Psoas muscle (tissue), 8 donors: ENCODE data around the gene PPP1R16B. TPM values are rescaled to one million over a fixed set of nuclear protein-coding genes. Genes with fewer than 3 reads are reported as not detected.
A peak's percentile ranks its signal among the peaks of the same experiment; 100 is the strongest.

ENCODE experiments used
- ATAC-seq, 4 donors: fragments of 200-7000 bp; cut with Tn5 transposase; one replicate each; pipeline ENCODE4 v1.9.1; 2020; ENCODE audit warnings: moderate library complexity in 3 of 4, mild to moderate bottlenecking in 2 of 4
- DNase-seq, 2 donors: peaks; one replicate each; pipeline ENCODE4 v3.0.0-alpha.2; 2020
- H3K27ac ChIP-seq: fragments of 200-600 bp; one replicate; pipeline ENCODE4 v1.8.0; 2022
- H3K27me3 ChIP-seq, 3 donors: fragments of 200-600 bp in 1 of 3; one replicate each; pipeline versions ENCODE4 v1.6.1 to v1.8.0; 2013 to 2022; ENCODE audit warnings: low read length in 2 of 3, mild to moderate bottlenecking in 2 of 3, moderate library complexity in 1 of 3; ENCODE audit not compliant: insufficient read depth in 3 of 3
- H3K36me3 ChIP-seq, 2 donors: fragments of 200-600 bp in 1 of 2; one replicate each; pipeline versions ENCODE4 v1.6.1 to v1.8.0; 2013 to 2022; ENCODE audit warnings: low read depth in 1 of 2, mild to moderate bottlenecking in 1 of 2, moderate library complexity in 1 of 2; ENCODE audit not compliant: insufficient read depth in 1 of 2
- H3K4me1 ChIP-seq: fragments of 200-600 bp; one replicate; pipeline ENCODE4 v1.8.0; 2022
- H3K4me3 ChIP-seq: fragments of 200-600 bp; one replicate; pipeline ENCODE4 v1.8.0; 2022; ENCODE audit warnings: mild to moderate bottlenecking
- H3K9me3 ChIP-seq: fragments of 200-600 bp; one replicate; pipeline ENCODE4 v1.8.0; 2022
- WGBS, 3 donors: extraction: QIAGEN DNeasy Blood & Tissue Kit; methylation state at CpG; one replicate each; pipeline versions ENCODE4 v1.1.6 to v1.1.7; 2013; 5-methylcytosine and 5-hydroxymethylcytosine counted together
- intact Hi-C, 2 donors: fragments of 100-400 bp; cut with DNase I; formaldehyde crosslinking; loops; one replicate each; pipeline versions ENCODE4 v1.11.0 to v1.14.2; 2022
- long read RNA-seq, 2 donors: library from polyadenylated mRNA; unstranded; transcript quantifications; one replicate each; pipeline ENCODE4 v2.0.0, GENCODE V29; 2021
- polyA plus RNA-seq, 3 donors: library from polyadenylated mRNA; stranded (reverse); fragments of 200-250 nt; gene quantifications; one replicate each; pipeline ENCODE4 v1.2.3, GENCODE V29; 2013
- total RNA-seq, 4 donors: library from RNA; stranded (reverse); fragmentation: NEBNext Ultra II Directional in 2 of 4; extraction: Animal tissue kit (Norgen Biotek cat#: 25700) in 2 of 4; gene quantifications; one replicate each; pipeline versions ENCODE4 v1.2.1 to v1.2.4, GENCODE V29; 2021 to 2023
- TF ChIP-seq, protein P1 (sequence below): fragments of 200-600 bp; IDR thresholded peaks from one replicate; pipeline ENCODE4 v1.8.0; 2022; ENCODE audit warnings: antibody characterized with exemption
- donor health status: healthy with polysubstance abuse.
- donor health status: DM: no; HTN: no; CAD: no; lungs with moderate emphysema.
- donor health status: Bipolar disorder and iron deficiency.
- donor health status: healthy.
- donor health status: DM: yes; HTN: yes; CAD: no.
- donor health status: DM: no; HTN: no; CAD: no.
- donor health status: DM: no; HTN: no; CAD: no.
- donor health status: DM: yes; HTN: yes; CAD: no.

PPP1R16B gene
- total RNA-seq (1 to 10 TPM; 2.9 to 5.2 (median 5.1) TPM), polyA plus RNA-seq (1 to 10 TPM; 1.6 to 4.1 (median 2.3) TPM)
- long read RNA-seq, donor 1, full-length matches to known transcripts: 1 of 3 reads
- long read RNA-seq, donor 1, partial matches to known transcripts: 2 of 3 reads
- long read RNA-seq, donor 1, other reads (novel, unspliced or antisense): 0 of 3 reads
- long read RNA-seq, donor 2, full-length matches to known transcripts: 1 of 5 reads
- long read RNA-seq, donor 2, partial matches to known transcripts: 0 of 5 reads
- long read RNA-seq, donor 2, other reads (novel, unspliced or antisense): 4 of 5 reads

DNA sequence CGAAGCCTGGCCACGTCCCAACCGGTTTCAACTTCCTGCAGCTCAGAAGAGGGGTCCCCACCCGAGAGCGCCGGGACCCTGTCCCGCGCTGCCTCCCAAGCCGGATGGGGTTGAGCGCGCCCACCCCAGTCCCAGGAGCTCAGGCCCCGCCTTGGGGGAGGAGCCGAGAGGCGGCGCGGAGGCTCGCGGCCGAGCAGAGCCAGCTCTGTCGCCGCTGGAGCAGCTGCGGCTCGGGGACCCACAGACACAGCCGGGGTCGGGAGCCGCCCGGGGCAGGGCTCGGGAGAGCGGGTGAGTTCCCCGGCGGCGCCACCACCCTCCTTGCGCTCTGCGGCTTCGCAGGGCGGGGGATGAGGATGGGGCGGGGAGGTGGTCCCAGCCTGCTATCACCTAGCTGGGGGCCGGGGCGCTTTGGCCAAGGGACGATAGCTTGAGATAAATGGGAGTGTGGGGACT, at the start of gene PPP1R16B:
Gene PPP1R16B (plus strand): TSS at position 196 of the 456 bp plus-strand sequence. CDS start 30,229 bp downstream, outside the sequence.
- H3K4me1 ChIP-seq: peaks cover 4% of the 10 kb centered on the region
- no peaks in the 10 kb centered on the region for H3K36me3 ChIP-seq
- peak; percentile 33 to 59 for DNase-seq
- peak within 1 kb of the TSS; percentile 69 for H3K4me3 ChIP-seq
- TF ChIP-seq, protein P1, sequence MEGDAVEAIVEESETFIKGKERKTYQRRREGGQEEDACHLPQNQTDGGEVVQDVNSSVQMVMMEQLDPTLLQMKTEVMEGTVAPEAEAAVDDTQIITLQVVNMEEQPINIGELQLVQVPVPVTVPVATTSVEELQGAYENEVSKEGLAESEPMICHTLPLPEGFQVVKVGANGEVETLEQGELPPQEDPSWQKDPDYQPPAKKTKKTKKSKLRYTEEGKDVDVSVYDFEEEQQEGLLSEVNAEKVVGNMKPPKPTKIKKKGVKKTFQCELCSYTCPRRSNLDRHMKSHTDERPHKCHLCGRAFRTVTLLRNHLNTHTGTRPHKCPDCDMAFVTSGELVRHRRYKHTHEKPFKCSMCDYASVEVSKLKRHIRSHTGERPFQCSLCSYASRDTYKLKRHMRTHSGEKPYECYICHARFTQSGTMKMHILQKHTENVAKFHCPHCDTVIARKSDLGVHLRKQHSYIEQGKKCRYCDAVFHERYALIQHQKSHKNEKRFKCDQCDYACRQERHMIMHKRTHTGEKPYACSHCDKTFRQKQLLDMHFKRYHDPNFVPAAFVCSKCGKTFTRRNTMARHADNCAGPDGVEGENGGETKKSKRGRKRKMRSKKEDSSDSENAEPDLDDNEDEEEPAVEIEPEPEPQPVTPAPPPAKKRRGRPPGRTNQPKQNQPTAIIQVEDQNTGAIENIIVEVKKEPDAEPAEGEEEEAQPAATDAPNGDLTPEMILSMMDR: no peak
- WGBS, 3 donors: 2 to 4% (median 2%) methylated on average over 26 to 40 of the region's 40 CpGs
- peak within 1 kb of the TSS; percentile 46 for H3K27ac ChIP-seq
- ATAC-seq: peak in 3 of 4 donors; percentile 44 to 74 (median 50)
- H3K27me3 ChIP-seq: peaks cover 0 to 40% (median 13%) of the 10 kb centered on the region in 3 donors
- no peaks in the 10 kb centered on the region for H3K9me3 ChIP-seq
- intact Hi-C loops: loop anchor here in 1 of 2 donors (10.0 kb wide), 1 partner anchor 89 kb away; no protein-coding TSS in a partner anchor

GRCh38 chr20:38757145-38757775, 48.2 kb upstream of the PPP1R16B start:
- peaks cover 8 to 95% of the 10 kb centered on the region in 2 donors for H3K36me3 ChIP-seq
- TF ChIP-seq, protein P1: no peak
- intact Hi-C loops: loop anchor here in 1 of 2 donors (5.0 kb wide), 1 partner anchor 230 kb away; no protein-coding TSS in a partner anchor
- ATAC-seq (no peak), DNase-seq (no peak)
- no peaks in the 10 kb centered on the region for H3K4me1 ChIP-seq
- no peaks in the 10 kb centered on the region for H3K27me3 ChIP-seq
- 80 to 83% (median 81%) methylated on average over 7 of the region's 7 CpGs for WGBS, 3 donors
- no peaks in the 10 kb centered on the region for H3K9me3 ChIP-seq
- no peak overlapping the region for H3K4me3 ChIP-seq
- no peak overlapping the region for H3K27ac ChIP-seq

DNA sequence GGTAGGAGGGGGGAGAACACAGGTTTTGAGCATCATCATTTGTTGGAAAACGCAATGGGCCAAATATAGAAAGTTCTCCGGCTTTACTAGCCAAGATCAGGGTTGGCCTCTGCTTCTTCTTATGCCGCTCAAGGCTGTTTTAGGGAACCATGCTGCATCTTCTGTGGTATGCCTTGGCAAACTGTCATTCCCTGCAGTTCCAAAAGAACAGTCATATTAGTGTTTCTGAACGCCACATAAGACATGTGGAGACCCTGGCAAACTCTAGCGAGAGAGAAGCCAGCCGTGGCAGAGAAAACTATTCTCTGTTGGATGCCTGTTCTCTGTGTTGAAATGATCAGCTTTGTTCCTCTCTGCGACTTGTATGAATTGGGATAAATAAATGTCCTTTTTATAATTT, 46.4 kb upstream of the PPP1R16B start:
- intact Hi-C loops: loop anchor here in 1 of 2 donors (5.0 kb wide), 1 partner anchor 232 kb away; no protein-coding TSS in a partner anchor
- WGBS, 3 donors: 58 to 85% (median 68%) methylated on average over 7 of the region's 7 CpGs
- H3K9me3 ChIP-seq: no peaks in the 10 kb centered on the region
- peaks cover 16 to 95% of the 10 kb centered on the region in 2 donors for H3K36me3 ChIP-seq
- TF ChIP-seq, protein P1: no peak
- no peak overlapping the region for H3K27ac ChIP-seq
- no peaks in the 10 kb centered on the region for H3K4me1 ChIP-seq
- no peak for DNase-seq
- no peak overlapping the region for H3K4me3 ChIP-seq
- no peaks in the 10 kb centered on the region for H3K27me3 ChIP-seq
- no peak for ATAC-seq

GRCh38 chr20:38760978-38761377, 44.5 kb upstream of the PPP1R16B start:
- Histone ChIP-seq H3K27me3 (no peaks in the 10 kb centered on the region), H3K4me3 (no peak overlapping the region), H3K27ac (no peak overlapping the region), H3K36me3 (peaks cover 20 to 96% of the 10 kb centered on the region in 2 donors), H3K4me1 (no peaks in the 10 kb centered on the region), H3K9me3 (no peaks in the 10 kb centered on the region)
- intact Hi-C loops: no loop called here
- TF ChIP-seq, protein P1: no peak
- 95 to 97% (median 96%) methylated on average over 4 of the region's 4 CpGs for WGBS, 3 donors
- ATAC-seq: no peak
- no peak for DNase-seq
